CD4-positive, alpha-beta T cell treated with Interleukin-4 for 4 hours (primary cell): ENCODE data around the gene TWNK.

ENCODE experiments used
- DNase-seq: peaks from one replicate; pipeline ENCODE4 v3.0.0-alpha.2; 2020

The TWNK gene

DNA sequence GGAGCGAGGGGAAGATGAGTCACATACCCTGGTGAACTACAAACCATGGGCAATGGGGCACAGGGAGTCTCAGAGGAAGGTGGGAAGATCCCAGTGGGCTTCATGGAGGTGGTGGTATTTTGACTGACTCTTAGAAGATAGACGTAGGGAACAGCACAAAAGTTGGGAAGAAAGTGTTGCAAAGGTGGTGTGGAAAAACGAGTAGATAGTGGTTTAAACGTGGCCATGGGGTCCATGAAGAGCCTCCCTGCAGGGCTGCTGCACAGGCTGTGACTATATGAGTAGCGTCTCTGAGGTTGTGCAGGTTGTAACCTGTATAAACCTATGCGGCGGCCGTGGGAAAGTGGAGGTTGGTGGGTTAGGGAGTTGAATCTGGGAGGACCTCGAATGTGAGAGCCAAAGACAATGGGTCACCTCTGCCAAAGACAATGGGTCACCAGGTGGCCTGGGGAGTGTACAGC, 26.1 kb downstream of the TWNK start:
- no peak for DNase-seq

- peak; percentile 68 for DNase-seq
Observed at GRCh38 chr10:101014230-101014884, 27.0 kb downstream of the TWNK start.

DNA sequence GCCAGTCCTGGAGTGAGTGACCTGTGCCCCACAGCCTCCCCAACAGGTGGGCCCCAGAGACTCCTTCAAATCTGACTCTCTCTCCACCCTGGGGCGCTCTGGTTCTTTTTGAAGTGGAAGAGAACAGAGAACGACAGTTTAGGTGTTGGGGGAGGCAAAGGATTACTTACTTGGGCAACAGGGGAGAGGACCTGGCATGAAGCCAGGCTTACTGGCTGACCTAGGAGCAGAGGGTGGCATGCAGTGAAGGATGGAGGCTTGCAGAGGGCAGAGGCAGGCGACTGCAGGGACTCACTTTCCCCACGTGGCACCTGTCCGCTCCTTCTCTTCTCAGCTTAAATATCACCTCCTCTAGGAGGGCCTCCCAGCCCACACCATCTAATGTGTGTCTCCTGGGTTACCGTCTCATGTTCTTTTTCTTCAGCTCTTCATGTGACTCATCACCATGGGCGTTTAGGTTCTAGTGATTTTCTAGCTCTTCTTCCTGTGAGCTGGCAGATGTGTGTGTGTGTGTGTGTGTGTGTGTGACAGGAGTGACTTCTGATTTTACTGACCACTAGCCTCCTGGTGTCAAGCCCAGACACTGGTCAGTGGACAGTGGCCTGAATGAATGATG, 27.7 kb downstream of the TWNK start:
- peak; percentile 17 for DNase-seq

DNA sequence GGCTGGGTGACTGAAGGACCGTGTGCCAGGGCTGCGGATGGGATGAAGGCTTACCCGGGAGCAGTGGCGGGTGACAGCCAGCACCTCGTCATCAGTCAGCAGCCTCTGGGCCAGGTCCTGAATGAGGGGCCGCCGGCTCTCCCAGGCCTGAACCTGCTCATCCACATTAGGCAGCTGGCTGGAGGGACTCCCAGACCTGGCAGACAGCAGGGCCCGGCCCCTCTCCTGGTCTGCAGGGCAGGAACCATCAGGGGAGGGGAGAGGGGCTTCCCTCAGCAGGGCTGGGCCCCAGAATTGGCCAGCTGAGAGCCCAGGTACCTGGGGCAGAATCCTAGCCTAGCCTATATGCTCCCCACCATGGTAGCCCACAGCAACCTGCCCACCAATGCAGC, 28.2 kb downstream of the TWNK start:
- DNase-seq = no peak

- no peak for DNase-seq
Observed at GRCh38 chr10:101016814-101017213, 29.5 kb downstream of the TWNK start.

DNA sequence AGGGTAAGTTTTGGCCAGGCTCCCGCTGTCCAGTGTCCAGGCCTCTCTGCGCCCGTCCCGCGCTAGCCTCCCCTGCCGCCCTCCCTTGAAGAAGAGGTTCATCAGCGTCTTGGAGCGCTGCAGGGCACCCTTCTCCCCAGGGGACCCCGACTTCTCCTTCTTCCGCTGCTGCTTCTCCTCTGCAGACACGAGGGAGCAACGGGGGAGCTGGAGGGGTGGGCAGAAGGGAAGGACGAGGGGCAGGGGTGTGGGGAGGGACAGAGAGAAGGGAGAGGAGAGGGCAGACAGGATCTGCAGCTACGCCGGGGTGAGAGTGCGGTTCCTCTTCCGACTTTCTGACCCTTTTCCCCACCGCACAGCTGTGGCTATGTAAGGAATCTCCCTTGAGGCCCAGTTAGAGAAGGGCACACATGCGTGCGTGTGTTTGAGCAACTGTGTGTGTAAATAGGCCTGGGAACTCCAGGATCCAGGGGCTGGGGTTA, 30.8 kb downstream of the TWNK start:
- no peak for DNase-seq

DNA sequence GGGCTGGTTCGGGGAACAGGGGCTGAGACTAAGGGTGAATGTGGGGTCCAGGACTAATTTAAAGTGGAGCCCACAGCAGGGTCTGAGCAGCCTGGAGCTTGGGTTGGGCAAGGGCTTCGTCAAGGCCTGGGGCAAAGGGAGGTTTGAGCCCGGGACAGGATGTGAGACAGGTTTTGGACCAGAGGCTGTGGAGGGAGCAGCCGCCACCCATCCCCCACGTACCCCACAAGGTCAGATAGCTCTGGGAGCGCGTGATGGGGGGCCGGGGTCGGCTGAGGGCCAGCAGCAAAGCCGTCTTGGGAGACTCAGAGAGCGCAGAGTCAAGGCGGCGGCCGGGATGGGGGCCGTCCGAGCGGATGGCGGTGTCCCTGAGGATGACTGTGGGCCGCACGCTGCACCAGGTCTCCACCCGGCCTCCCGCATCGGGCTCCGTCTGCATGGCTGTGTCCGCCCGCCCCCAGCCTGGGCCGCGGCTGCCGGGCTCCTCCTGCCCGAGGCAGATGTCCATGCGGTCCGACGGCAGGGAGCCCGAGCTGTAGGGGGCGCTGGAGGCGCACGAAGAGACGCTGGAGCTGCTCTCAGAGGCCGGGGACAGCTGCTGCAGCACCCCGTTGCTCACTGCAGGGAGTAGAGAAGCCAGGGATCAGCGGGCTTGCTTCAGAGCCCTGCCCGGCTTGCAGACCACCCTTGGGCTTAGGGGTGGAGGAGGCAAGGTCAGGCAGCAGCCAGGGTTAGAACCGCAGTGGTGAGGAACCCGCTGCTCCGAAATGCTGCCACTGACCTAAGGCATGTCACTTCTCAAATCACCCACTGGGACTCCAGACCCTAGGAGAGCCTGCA, 31.5 kb downstream of the TWNK start:
- peak; percentile 58 for DNase-seq

DNA sequence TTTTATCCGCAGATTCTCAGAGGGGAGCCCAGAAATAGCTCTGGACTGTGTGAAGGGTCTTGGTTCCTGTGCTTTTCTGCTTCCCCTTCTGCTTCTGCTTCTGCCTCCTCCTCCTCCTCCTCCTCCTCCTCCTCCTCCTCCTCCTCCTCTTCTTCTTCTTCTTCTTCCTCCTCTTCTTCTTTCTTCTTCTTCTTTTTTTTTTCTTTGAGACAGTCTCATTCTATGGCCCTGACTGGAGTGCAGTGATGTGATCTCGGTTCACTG, 32.0 kb downstream of the TWNK start:
- no peak for DNase-seq

- no peak for DNase-seq
Observed at GRCh38 chr10:101020427-101021075, 33.2 kb downstream of the TWNK start.

DNA sequence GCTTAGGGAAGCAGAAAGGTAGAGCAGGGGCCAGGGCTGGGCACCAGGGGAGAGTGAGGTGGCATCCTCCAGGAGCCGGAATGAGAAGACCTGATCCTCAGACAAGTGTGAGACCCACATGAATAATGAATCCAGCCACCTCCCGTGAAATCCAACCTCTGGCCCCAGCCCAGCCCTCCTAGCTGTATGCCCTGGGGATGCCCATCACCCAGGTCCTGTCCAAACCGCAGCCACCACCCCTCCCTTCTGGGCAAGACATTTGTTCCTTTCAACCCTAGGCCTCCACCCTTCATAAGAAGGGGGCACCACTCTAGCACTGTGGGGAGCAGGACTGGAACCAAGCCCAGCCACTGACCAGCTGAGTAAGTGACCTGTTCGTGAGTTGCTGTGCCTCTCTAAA, 33.9 kb downstream of the TWNK start:
- DNase-seq = no peak

GRCh38 chr10:101021692-101022251, 34.4 kb downstream of the TWNK start:
- no peak for DNase-seq

DNA sequence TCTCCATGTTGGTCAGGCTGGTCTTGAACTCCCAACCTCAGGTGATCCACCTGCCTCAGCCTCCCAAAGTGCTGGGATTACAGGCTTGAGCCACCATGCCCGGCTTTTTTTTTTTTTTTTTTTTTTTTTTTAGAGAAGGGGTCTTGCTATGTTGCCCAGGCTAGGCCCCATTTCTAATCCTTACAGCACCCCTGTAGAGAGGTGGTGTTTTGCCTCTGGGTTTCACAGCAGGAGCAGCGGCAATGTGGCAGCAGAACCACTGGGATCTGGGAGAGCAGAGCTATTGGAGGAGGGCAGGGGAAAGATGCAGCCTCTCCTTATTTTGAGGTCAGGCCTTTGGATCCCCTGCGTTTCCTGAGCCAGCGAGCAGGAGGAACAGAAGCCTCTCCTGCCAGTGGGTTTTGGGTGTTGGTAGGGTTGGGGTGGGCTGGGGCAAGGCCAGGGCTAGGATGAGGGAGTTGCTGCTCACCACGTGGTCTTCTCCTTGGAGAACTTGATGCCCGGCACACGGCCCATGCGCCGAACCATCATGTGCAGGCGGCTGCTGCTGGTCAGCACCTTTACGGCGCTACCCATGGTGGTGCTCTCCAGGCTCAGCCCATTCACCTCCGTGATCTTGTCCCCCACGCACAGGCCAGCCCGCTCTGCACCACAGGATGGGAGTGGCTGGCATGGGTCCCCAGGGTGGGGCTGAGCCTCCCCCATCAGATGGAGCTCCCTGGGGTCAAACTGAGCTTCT, 35.8 kb downstream of the TWNK start:
- no peak for DNase-seq

- no peak for DNase-seq
Observed at GRCh38 chr10:101027106-101027720, 39.9 kb downstream of the TWNK start.

- no peak for DNase-seq
Observed at GRCh38 chr10:101028446-101029337, 41.3 kb downstream of the TWNK start.

GRCh38 chr10:101029520-101030295, 42.4 kb downstream of the TWNK start:
- no peak for DNase-seq

GRCh38 chr10:101030496-101031127, 43.3 kb downstream of the TWNK start:
- DNase-seq = no peak

- DNase-seq = peak; percentile 96
Observed at GRCh38 chr10:101031128-101031795, 43.9 kb downstream of the TWNK start, which contains the start of the genes PDZD7 and SFXN3. TSS of gene PDZD7 (minus strand) at chr10:101031129. CDS start at chr10:101030219, 910 bp downstream. TSS of gene SFXN3 (plus strand) at chr10:101031234. CDS start at chr10:101034695, 3,461 bp downstream.

DNA sequence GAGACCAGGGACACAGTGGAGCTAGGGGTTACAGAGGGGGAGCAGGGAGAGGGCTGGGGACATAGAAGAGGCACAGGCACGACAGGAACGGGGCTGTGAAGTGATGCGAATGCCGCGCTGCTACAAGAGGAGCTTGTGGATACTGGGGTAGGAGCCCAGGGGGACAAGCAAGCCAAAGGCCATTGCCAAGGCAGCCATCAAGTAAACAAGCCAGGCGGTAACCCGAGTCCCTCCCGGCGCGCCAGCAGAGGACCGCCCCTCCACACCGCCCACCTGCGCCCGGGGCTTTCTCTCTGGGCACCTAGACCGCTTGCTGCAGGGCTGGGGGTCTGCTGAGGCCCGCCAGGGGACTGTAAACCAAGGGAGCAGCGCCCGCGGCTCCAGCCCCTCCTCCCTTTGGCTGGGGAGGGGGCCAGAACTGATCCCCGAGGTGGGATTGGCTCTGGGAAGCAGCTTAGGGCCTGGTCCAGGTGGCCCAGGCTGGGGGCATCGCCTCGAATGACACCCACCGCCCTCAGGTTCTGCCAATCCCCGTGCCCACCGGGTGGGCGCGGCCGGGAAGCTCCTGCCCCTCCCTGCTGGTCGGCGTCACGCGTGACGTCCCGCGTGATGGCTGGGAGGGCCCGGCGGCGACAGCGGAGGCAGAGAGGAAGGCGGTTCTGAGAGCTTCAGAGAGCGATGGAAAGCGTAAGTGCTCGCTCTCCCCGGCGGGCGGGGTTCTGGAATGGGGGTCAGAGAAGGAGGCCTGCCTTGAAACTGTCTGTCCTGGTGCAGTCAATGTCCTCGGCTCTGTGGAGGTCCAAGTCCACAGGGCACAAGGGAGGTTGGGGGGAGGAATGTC, 44.7 kb downstream of the TWNK start:
- peak; percentile 72 for DNase-seq
